GM12801 (cell line): ENCODE results near the gene ACBD6.

Experiments used
- CTCF ChIP-seq: IDR thresholded peaks from one replicate; pipeline ENCODE4 v1.5.1; 2011; ENCODE audit warnings: control low read depth; ENCODE audit not compliant: insufficient read length; ENCODE audit errors: extremely low read depth

ACBD6 gene

GRCh38 chr1:180502361-180503279 is at the start of gene ACBD6:
ACBD6 (minus strand) TSS chr1:180502577; CDS start chr1:180502266, 311 bp downstream.
- TF ChIP-seq CTCF, result no peak

GRCh38 chr1:180551997-180552396 is 49.6 kb upstream of the ACBD6 start:
- no peak for TF ChIP-seq CTCF

DNA sequence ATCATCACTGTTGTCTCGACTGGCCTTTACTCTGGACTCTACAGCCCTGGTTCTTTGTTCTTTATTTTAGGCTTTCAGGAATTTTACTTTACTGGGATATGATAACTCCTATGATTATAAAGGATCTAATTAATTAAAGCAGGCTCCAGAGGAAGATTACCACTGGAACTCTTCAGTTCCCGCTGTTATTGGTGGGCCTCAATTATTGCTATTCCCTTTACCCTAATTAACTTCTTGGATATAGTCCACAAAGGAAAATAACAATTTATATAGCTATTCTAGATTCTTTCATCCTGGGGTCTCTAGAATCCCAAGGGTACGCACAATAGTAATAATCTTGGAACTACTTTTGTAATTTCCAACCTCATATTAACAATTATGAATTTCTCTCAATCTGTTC is 47.9 kb upstream of the ACBD6 start:
- TF ChIP-seq CTCF, result no peak

DNA sequence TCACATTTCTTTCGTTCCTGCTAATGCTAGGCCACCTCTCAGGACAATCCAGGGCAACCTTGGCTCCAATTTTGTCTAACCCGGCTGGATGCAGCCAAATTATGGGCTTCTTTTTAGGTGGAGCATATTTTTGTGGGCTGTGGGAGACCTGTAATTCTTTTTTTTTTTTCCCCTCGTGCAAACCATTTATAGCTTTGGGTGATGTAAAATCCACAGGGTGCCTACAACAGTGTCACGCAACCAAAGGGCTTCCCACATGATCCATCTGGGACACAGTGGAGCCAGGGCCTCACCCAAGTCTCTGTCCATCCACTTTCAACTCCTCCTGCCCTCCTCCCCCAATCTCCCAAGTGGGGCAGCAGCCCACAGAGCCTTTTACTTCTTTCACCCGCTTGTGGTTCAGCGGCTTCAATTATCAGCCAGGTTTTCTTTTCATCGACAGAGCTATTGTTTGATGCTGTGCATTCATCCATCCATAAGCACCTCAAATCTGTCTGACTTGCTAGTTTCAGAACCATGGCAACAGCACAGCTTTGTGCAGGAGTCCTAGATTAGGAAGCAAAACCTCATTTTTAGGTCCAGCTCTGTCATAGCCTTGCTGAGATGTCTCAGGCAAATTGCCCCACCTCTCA is 46.4 kb upstream of the ACBD6 start:
- no peak for TF ChIP-seq CTCF

GRCh38 chr1:180545991-180546390 is 43.6 kb upstream of the ACBD6 start:
- no peak for TF ChIP-seq CTCF

DNA sequence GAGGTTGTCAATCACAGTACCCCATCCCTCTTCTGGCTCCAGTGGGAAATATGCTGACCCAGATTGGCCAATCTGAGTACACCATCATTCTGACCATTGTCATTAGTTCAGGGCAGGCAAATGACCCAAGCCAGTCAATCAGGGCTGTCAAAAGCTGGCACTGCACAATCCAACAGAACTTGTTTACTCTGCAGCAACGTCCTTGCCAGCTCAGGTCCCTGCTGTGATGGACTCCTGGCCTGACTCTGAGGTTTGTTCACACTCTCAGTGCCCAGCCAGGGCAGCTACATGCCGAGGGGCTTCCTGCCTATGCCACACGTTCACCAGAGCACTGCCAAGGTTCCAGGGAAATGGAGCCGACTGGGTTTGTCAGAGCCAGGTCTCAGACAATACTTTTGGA is 41.7 kb upstream of the ACBD6 start:
- TF ChIP-seq CTCF, result no peak

DNA sequence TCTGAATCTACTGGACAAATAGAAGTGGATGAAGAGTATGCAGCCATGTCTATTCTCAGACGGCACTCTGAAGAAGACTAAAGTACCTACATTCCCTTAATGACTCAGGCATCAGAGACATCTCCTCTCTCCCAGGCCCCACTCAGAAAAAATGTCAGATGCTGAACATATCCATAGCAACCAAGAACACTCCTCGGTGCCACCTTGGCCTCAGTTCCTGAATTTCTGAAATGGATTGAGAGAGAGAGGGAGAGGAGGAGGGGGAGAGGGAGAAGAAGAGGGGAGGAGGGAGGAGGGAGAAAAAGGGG is 40.4 kb upstream of the ACBD6 start:
- no peak for TF ChIP-seq CTCF
